Glomerular endothelial cell (primary cell): ENCODE data around the gene TXLNB. TPM values are rescaled to one million over a fixed set of nuclear protein-coding genes. Genes with fewer than 3 reads are reported as not detected.

ENCODE experiments used
- DNase-seq: peaks from one replicate; pipeline ENCODE4 v3.0.0-alpha.2; 2011; ENCODE audit warnings: low read depth, low spot score; ENCODE audit errors: extremely low read depth
- total RNA-seq: library from RNA; depleted of rRNA; stranded (reverse); fragments of >200 nt; gene quantifications from 2 replicates; pipeline ENCODE4 v1.2.3, GENCODE V29; 2015

Gene TXLNB
- total RNA-seq, 1 donor from 2014 or later = 0.99 TPM

GRCh38 chr6:139277161-139277560 lies 14.6 kb downstream of the TXLNB start:
- no peak for DNase-seq

GRCh38 chr6:139275279-139276055 lies 16.3 kb downstream of the TXLNB start:
- DNase-seq = no peak

- no peak for DNase-seq
Observed at GRCh38 chr6:139271056-139271455, 20.7 kb downstream of the TXLNB start.

- DNase-seq = no peak
Observed at GRCh38 chr6:139270249-139270648, 21.5 kb downstream of the TXLNB start.

GRCh38 chr6:139265512-139266190 lies 26.1 kb downstream of the TXLNB start:
- no peak for DNase-seq

GRCh38 chr6:139262519-139263300 lies 29.1 kb downstream of the TXLNB start:
- DNase-seq = no peak

GRCh38 chr6:139257821-139258398 lies 33.9 kb downstream of the TXLNB start:
- DNase-seq = no peak

GRCh38 chr6:139257291-139257690 lies 34.5 kb downstream of the TXLNB start:
- no peak for DNase-seq

- DNase-seq = no peak
Observed at GRCh38 chr6:139256087-139256486, 35.7 kb downstream of the TXLNB start.

- no peak for DNase-seq
Observed at GRCh38 chr6:139254196-139254595, 37.6 kb downstream of the TXLNB start.

GRCh38 chr6:139253656-139254055 lies 38.1 kb downstream of the TXLNB start:
- DNase-seq = no peak

- no peak for DNase-seq
Observed at GRCh38 chr6:139251691-139252390, 40.0 kb downstream of the TXLNB start.

- DNase-seq = no peak
Observed at GRCh38 chr6:139251045-139251690, 40.6 kb downstream of the TXLNB start.

- no peak for DNase-seq
Observed at GRCh38 chr6:139250296-139251044, 41.3 kb downstream of the TXLNB start.

- no peak for DNase-seq
Observed at GRCh38 chr6:139249395-139249794, 42.4 kb downstream of the TXLNB start.

- DNase-seq = no peak
Observed at GRCh38 chr6:139248911-139249310, 42.9 kb downstream of the TXLNB start.

- no peak for DNase-seq
Observed at GRCh38 chr6:139247618-139248017, 44.2 kb downstream of the TXLNB start.

- no peak for DNase-seq
Observed at GRCh38 chr6:139243536-139243935, 48.3 kb downstream of the TXLNB start.
